ENCODE data around the gene RGS10.

GRCh38 chr10:119495021-119495505 is 47.5 kb downstream of the RGS10 start:
- no peak for TF ChIP-seq CTCF (IDR thresholded peaks at IDR 0.05; ENCODE audit: low read length)
- no peak for TF ChIP-seq EZH2 (optimal IDR thresholded peaks at IDR 0.05; ENCODE audit: low read depth, low read length)

All from MM.1S (cell line).